Fibroblast of lung (primary cell): ENCODE results near the gene SURF2.
A peak's percentile ranks its signal among the peaks of the same experiment; 100 is the strongest.

Experiments
- CTCF ChIP-seq, 2 donors: IDR thresholded peaks in 1 of 2; conservative IDR thresholded peaks in 1 of 2; 1 replicate in 1 of 2; 2 replicates in 1 of 2; pipeline ENCODE4 v1.5.1; 2011 to 2012; ENCODE audit warnings: low read length in 2 of 2, control low read depth in 1 of 2, inconsistent platforms in 1 of 2, low read depth in 1 of 2, mild to moderate bottlenecking in 1 of 2
- EZH2 ChIP-seq: IDR thresholded peaks from 2 replicates; pipeline ENCODE4 v1.5.1; 2012; ENCODE audit warnings: low read length, control low read depth, mild to moderate bottlenecking; ENCODE audit errors: missing control alignments

DNA sequence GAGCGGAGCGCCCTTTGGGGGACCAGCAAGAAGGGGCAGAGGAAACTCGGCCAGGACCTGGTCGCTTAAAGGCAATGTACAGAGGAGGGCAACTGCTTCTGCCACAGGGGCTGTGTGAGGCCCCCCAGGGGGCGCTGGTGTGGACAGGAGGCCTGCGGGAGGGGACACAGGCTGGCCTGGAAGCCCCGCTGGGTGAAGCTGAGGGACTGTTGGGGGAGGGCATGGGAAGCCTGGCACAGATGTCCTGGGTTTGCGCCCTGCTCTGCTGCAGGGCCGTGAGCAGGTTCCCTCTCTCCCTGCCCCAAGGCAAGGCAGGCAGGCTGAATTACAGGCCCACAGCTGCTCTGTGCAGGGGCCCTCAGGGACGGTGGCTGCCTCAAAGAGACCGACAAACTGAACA lies 13.8 kb upstream of the SURF2 start:
- TF ChIP-seq CTCF (conservative IDR thresholded peaks at IDR 0.05 in 1 of 2, IDR thresholded peaks at IDR 0.05 in 1 of 2; ENCODE audit: low read depth in 1 of 2, low read length in 2 of 2) (peak in 1 of 2 donors; percentile 23), EZH2 (no peak)
